ENCODE results near the gene POLG2.
"Not testable (repeated sequence)": the region's sequence is repeated elsewhere in the genome, so short reads cannot be mapped to it uniquely, and the experiment has no call there.

The POLG2 gene

DNA sequence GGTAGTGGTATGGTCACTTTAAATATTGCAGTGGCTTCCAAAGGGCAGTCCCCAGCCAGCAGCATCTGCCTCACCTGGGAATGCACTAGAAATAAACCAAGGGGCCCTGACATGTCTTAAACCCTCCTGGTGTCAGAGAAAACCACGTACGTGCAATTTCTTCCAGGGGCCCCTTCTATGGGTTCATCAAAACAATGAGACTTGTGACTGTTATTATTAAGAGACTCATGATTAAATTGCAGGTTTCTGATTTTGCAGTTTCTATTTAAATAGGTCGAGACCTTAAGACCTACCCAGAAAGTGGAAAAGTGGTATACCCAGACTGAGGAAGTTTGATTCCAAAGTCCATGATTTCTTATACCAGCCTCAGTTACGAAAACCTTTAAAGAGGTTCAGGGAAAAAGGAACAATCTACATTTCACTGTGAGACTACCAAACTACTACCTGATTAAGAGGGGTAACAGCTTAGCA lies 746 bp upstream of the POLG2 start:
- peak overlapping the region; percentile 70 for H3K4me3 ChIP-seq (ENCODE audit: low read depth, low read length)
- TF ChIP-seq, protein P1, sequence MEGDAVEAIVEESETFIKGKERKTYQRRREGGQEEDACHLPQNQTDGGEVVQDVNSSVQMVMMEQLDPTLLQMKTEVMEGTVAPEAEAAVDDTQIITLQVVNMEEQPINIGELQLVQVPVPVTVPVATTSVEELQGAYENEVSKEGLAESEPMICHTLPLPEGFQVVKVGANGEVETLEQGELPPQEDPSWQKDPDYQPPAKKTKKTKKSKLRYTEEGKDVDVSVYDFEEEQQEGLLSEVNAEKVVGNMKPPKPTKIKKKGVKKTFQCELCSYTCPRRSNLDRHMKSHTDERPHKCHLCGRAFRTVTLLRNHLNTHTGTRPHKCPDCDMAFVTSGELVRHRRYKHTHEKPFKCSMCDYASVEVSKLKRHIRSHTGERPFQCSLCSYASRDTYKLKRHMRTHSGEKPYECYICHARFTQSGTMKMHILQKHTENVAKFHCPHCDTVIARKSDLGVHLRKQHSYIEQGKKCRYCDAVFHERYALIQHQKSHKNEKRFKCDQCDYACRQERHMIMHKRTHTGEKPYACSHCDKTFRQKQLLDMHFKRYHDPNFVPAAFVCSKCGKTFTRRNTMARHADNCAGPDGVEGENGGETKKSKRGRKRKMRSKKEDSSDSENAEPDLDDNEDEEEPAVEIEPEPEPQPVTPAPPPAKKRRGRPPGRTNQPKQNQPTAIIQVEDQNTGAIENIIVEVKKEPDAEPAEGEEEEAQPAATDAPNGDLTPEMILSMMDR (IDR thresholded peaks at IDR 0.05; ENCODE audit: low read depth, low read length), result no peak

DNA sequence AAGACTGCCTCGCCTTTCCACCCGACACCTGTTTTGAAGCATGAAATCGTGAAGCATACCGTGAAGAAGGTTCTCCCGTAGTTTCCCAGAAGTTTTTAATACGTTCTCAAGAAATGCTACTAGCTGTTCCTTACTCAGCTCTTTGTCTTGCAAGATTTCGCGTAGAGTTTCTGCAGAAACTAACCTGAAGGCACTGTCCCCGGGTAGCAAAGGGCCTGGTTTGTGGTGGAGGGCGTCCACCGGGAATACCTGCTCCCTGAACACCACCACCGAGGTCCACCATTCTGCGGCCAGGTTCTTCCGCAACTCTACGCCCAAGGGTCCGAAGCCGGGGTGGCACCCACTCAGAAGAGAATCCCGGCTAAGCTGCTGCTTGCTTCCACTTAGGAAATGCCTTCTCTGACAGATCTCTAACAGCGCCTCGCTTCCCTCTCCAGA lies 487 bp downstream of the POLG2 start:
- peak overlapping the region; percentile 70 for H3K4me3 ChIP-seq (ENCODE audit: low read depth, low read length)
- TF ChIP-seq, protein P1 (IDR thresholded peaks at IDR 0.05; ENCODE audit: low read depth, low read length), result no peak

DNA sequence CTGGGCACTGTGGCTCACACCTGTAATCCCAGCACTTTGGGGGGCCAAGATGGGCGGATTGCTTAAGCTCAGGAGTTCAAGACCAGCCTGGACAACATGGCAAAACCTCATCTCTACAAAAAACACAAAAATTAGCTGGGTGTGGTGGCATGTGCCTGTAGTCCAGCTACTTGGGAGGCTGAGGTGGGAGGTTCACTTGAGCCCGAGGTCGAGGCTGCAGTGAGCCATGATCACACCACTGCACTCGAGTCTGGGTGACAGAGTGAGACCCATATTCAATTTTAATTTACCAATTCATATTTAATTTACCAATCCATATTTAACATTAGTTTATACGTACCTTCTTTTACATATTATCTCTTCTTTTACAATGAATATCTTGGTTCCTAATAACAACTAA lies 1.6 kb downstream of the POLG2 start:
- not testable (repeated sequence) for H3K4me3 ChIP-seq (ENCODE audit: low read depth, low read length)

DNA sequence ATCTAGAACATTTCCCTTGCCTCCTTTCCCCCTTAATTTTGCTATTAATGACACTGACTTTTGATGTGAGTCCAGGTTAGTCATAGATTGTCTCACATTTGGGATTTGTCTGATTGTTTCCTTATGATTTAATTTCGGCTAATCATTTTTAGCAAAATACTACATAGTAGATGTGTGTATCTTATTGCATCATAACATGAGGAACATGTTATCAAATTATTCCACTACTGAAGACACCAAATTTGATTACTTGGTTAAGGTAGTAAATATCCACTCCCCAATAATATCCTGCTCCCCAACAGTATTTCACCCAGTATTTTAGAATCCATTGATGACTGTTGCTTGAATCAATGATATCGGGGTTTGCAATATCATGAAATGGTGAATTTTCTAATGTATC lies 2.7 kb downstream of the POLG2 start:
- TF ChIP-seq, protein P1 (IDR thresholded peaks at IDR 0.05; ENCODE audit: low read depth, low read length), result no peak

DNA sequence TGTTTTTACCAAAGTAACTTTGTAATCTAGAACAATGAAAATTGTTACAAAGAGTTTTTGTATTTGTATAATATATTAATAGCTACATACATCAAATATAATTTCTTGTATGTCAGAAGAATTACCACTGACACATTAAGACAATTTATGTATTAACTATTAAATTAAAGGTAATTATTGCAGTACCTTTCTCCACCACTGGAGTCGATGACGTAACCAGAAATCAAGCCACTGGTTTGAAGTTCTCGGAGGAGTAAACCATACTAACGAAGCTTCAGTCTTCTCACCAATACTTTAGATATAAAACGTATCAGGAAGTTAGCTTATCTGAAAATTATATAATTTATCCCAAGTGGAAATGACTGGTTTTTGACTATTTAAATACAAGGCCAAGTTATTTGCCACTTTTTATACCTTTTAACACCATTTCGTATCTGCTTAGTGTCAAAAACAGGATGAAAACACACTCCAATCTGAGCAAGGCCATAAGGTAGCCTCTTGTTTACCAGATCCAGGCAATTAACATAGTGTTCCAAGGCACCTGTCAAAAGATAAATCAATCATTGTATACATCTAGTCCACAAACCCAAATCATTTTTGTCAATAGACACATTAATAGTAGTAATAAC lies 4.3 kb downstream of the POLG2 start:
- no peak overlapping the region for H3K4me3 ChIP-seq (ENCODE audit: low read depth, low read length)
- TF ChIP-seq, protein P1 (IDR thresholded peaks at IDR 0.05; ENCODE audit: low read depth, low read length), result peak; percentile 18; the same call in 1 of the 2 replicates

More for the DNA sequence above, 2.7 kb downstream of the POLG2 start:
- H3K4me3 ChIP-seq (ENCODE audit: low read depth, low read length), result no peak overlapping the region

DNA sequence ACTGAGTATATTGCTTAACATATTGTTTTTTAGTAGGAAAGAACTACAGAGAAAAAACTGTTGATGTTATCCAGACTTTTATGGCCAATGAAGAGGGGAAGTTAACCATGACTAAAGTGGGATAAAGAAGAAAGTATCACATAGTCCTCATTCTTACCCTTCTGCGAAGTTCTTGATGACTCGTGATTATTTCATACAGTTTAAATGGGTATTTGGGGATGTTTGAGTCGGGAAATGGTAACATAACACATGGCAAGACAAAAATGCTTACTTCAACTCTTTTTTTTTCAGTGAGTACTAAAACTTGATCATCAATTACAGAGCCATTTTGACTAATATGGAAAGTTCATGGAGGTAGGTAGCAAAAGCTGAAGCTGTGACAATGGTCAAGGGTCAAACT lies 4.9 kb downstream of the POLG2 start:
- no peak overlapping the region for H3K4me3 ChIP-seq (ENCODE audit: low read depth, low read length)
- TF ChIP-seq, protein P1 (IDR thresholded peaks at IDR 0.05; ENCODE audit: low read depth, low read length), result no peak

DNA sequence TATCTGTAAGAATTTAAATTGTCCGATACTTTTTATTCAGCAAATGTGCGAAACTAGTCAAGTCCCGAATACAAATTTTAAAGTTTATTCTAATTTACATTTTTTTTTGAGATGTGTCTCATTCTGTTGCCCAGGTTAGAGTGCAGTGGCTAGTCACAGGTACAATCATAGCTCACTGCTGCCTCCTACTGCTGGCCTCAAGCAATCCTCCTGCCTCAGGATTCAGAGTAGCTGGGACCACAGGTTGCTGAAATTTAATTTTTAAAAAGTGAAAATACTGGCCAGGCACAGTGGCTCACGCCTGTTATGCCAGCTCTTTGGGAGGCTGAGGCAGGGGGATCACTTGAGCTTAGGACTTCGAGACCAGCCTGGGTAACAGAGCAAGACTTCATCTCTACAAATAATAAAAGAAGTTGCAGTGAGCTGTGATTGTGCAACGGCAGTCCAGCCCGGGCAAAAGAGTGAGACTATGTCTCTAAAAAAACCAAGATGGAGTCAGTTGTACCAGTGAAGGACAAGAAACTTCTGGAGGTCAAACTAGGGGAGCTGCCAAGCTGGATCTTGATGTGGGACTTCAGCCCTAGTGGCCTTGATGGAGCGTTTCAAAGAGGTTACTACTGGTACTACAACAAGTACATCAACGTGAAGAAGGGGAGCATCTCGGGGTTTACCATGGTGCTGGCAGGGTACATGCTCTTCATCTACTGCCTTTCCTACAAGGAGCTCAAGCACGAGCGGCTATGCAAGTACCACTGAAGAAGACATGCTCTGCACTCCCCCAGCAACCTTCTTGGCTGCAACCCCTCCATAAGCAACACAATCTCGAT lies 5.6 kb downstream of the POLG2 start:
- H3K4me3 ChIP-seq (ENCODE audit: low read depth, low read length), result no peak overlapping the region

More for the DNA sequence above, 5.6 kb downstream of the POLG2 start:
- TF ChIP-seq, protein P1 (IDR thresholded peaks at IDR 0.05; ENCODE audit: low read depth, low read length), result peak; percentile 76
